SK-N-SH (cell line): Measurements from ENCODE around the gene BRCA1. TPM values are rescaled to one million over a fixed set of nuclear protein-coding genes. Genes with fewer than 3 reads are reported as not detected.

Experiments
- CTCF ChIA-PET: fragments of 300-600, 350-600 bp; formaldehyde crosslinking; extraction: SDS; loops from one replicate; lab custom pipeline; 2021; lab: Yijun Ruan, JAX
- POLR2A ChIA-PET: fragments of 350-600 bp; sonication (Branson Sonifier 250); formaldehyde crosslinking; extraction: SDS; loops from one replicate; lab custom pipeline; 2020; ENCODE audit warnings: antibody characterized with exemption, inconsistent platforms; lab: Yijun Ruan, JAX
- DNase-seq: peaks from one replicate; pipeline ENCODE4 v3.0.0; 2012
- H2AFZ ChIP-seq: fragments of 200-600 bp; sonication (generic); 2 replicates; pipeline ENCODE4 v1.8.1; 2016; ENCODE audit warnings: antibody characterized with exemption, mild to moderate bottlenecking, low read depth
- H3F3A ChIP-seq: fragments of 200-600 bp; sonication (generic); replicated peaks from 2 replicates; pipeline ENCODE3; 2016; ENCODE audit warnings: antibody characterized with exemption, mild to moderate bottlenecking; ENCODE audit not compliant: insufficient read depth
- H3K27ac ChIP-seq, 2 experiments: fragments of 200-500 bp in 1 of 2; fragments of 200-600 bp in 1 of 2; sonication (Bioruptor generic) in 1 of 2; sonication (generic), shearing (Covaris generic) in 1 of 2; 2 replicates each; pipeline versions ENCODE4 v1.5.1 to v1.6.1; 2014 to 2016; ENCODE audit warnings: low read depth in 2 of 2, inconsistent platforms in 1 of 2, low read length in 1 of 2, mild to moderate bottlenecking in 1 of 2, mixed read lengths in 1 of 2
- H3K27me3 ChIP-seq: fragments of 200-600 bp; sonication (generic), shearing (Covaris generic); 2 replicates; pipeline ENCODE4 v1.6.1; 2016; ENCODE audit warnings: mixed run types; ENCODE audit not compliant: insufficient read depth
- H3K36me3 ChIP-seq, 2 experiments: fragments of 200-500 bp in 1 of 2; fragments of 200-600 bp in 1 of 2; sonication (Bioruptor generic) in 1 of 2; sonication (generic) in 1 of 2; replicated peaks in 1 of 2; 2 replicates each; pipeline versions ENCODE3 to v1.5.1; 2014 to 2016; ENCODE audit warnings: low read length in 1 of 2, mild to moderate bottlenecking in 1 of 2; ENCODE audit not compliant: insufficient read depth in 2 of 2, control insufficient read depth in 1 of 2
- H3K4me1 ChIP-seq, 2 experiments: fragments of 200-500 bp in 1 of 2; fragments of 200-600 bp in 1 of 2; sonication (Bioruptor generic) in 1 of 2; sonication (generic), shearing (Covaris generic) in 1 of 2; 2 replicates each; pipeline versions ENCODE4 v1.5.1 to v1.6.1; 2014 to 2016; ENCODE audit warnings: low read depth in 1 of 2, low read length in 1 of 2, mixed run types in 1 of 2; ENCODE audit not compliant: insufficient read depth in 2 of 2, control insufficient read depth in 1 of 2
- H3K4me2 ChIP-seq: fragments of 200-600 bp; sonication (generic), shearing (Covaris generic); 2 replicates; pipeline ENCODE4 v1.6.1; 2017; ENCODE audit warnings: mixed run types
- H3K4me3 ChIP-seq, 2 experiments: fragments of 200-500 bp in 1 of 2; fragments of 200-600 bp in 1 of 2; sonication (Bioruptor generic) in 1 of 2; sonication (generic), shearing (Covaris generic) in 1 of 2; 2 replicates each; pipeline versions ENCODE4 v1.5.1 to v1.8.1; 2014 to 2016; ENCODE audit warnings: low read depth in 2 of 2, inconsistent platforms in 1 of 2, low read length in 1 of 2, mild to moderate bottlenecking in 1 of 2, mixed read lengths in 1 of 2, moderate library complexity in 1 of 2
- H3K79me2 ChIP-seq: fragments of 200-600 bp; sonication (generic); 2 replicates; pipeline ENCODE4 v1.8.1; 2017; ENCODE audit warnings: mild to moderate bottlenecking; ENCODE audit not compliant: insufficient read depth
- H3K9ac ChIP-seq: fragments of 200-600 bp; sonication (generic); 2 replicates; pipeline ENCODE4 v1.6.1; 2017; ENCODE audit warnings: mixed run types
- H3K9me2 ChIP-seq: fragments of 200-600 bp; sonication (generic); 2 replicates; pipeline ENCODE4 v1.6.1; 2017; ENCODE audit warnings: mixed run types
- H3K9me3 ChIP-seq: fragments of 200-600 bp; sonication (generic); 2 replicates; pipeline ENCODE4 v1.6.1; 2017; ENCODE audit warnings: mixed run types, mild to moderate bottlenecking, moderate library complexity
- H4K20me1 ChIP-seq: fragments of 200-600 bp; sonication (generic); 2 replicates; pipeline ENCODE4 v1.6.1; 2017; ENCODE audit warnings: mild to moderate bottlenecking, mixed run types; ENCODE audit not compliant: insufficient read depth
- CHD2 ChIP-seq: fragments of 150-350 bp; IDR thresholded peaks from 2 replicates; pipeline ENCODE4 v1.6.1; 2018; ENCODE audit warnings: low read length; ENCODE audit not compliant: partially characterized antibody
- CTCF ChIP-seq: fragments of 200-600 bp; sonication (generic); IDR thresholded peaks from 2 replicates; pipeline ENCODE4 v1.6.1; 2017; ENCODE audit warnings: antibody characterized with exemption, mild to moderate bottlenecking, moderate library complexity
- ELF1 ChIP-seq: IDR thresholded peaks from 2 replicates; pipeline ENCODE4 v1.4.0; 2012
- EP300 ChIP-seq, 2 experiments: IDR thresholded peaks; 2 replicates each; pipeline versions ENCODE4 v1.4.0 to v1.6.1; 2012; ENCODE audit warnings: borderline replicate concordance in 1 of 2, low read depth in 1 of 2, low read length in 1 of 2
- EZH2phosphoT487 ChIP-seq: fragments of 200-600 bp; sonication (generic); IDR thresholded peaks from 2 replicates; pipeline ENCODE4 v1.6.1; 2017; ENCODE audit warnings: low read depth, mixed run types, mild to moderate bottlenecking, antibody characterized with exemption, moderate library complexity, borderline replicate concordance
- GABPA ChIP-seq: IDR thresholded peaks from 2 replicates; pipeline ENCODE4 v1.4.0; 2012; ENCODE audit warnings: low read depth, mild to moderate bottlenecking
- GATA2 ChIP-seq: sonication (generic); formaldehyde crosslinking; IDR thresholded peaks from 2 replicates; pipeline ENCODE4 v1.5.0; 2020; ENCODE audit warnings: mild to moderate bottlenecking, missing genetic modification reagents
- JUND ChIP-seq: IDR thresholded peaks from 2 replicates; pipeline ENCODE4 v1.4.0; 2012
- PBX3 ChIP-seq: IDR thresholded peaks from 2 replicates; pipeline ENCODE4; 2012
- RAD21 ChIP-seq: IDR thresholded peaks from 2 replicates; pipeline ENCODE4 v1.6.1; 2012; ENCODE audit warnings: mild to moderate bottlenecking, low read length
- SMC3 ChIP-seq: IDR thresholded peaks from 2 replicates; pipeline ENCODE4 v1.6.1; 2012; ENCODE audit warnings: low read depth, low read length, improper control_type of control experiment
- TAF1 ChIP-seq: IDR thresholded peaks from 2 replicates; pipeline ENCODE4 v1.6.1; 2012; ENCODE audit warnings: low read depth, mild to moderate bottlenecking, low read length, moderate library complexity, borderline replicate concordance
- TCF12 ChIP-seq: IDR thresholded peaks from 2 replicates; pipeline ENCODE4 v1.4.0; 2012
- TEAD4 ChIP-seq: IDR thresholded peaks from 2 replicates; pipeline ENCODE4 v1.4.0; 2012; ENCODE audit warnings: mild to moderate bottlenecking, borderline replicate concordance; ENCODE audit not compliant: insufficient read depth
- USF1 ChIP-seq: IDR thresholded peaks from 2 replicates; pipeline ENCODE4 v1.4.0; 2012; ENCODE audit warnings: low read depth, borderline replicate concordance
- USF2 ChIP-seq: fragments of 150-350 bp; IDR thresholded peaks from 2 replicates; pipeline ENCODE4 v1.6.1; 2017; ENCODE audit warnings: antibody characterized with exemption, low read length, low read depth, borderline replicate concordance
- ZBTB33 ChIP-seq: IDR thresholded peaks from 2 replicates; pipeline ENCODE4 v1.4.0; 2012; ENCODE audit warnings: low read depth, borderline replicate concordance
- WGBS: methylation state at CpG from one replicate; pipeline ENCODE4 v1.1.6; 2017; ENCODE audit warnings: low lambda C conversion rate; 5-methylcytosine and 5-hydroxymethylcytosine counted together
- polyA plus RNA-seq, 3 experiments: library from polyadenylated mRNA; depleted of rRNA; stranded (reverse); fragments of >200 nt; gene quantifications; 2 replicates each; pipeline ENCODE4 v1.2.3, GENCODE V29; 2012

BRCA1 gene
- polyA plus RNA-seq, 1 of the 3 experiments (the other 2 are of a cell fraction): 11.2 TPM

GRCh38 chr17:43019418-43019817, 105.7 kb downstream of the BRCA1 start:
- H3K9ac ChIP-seq: no peak overlapping the region
- TF ChIP-seq TEAD4: no peak
- no peak for TF ChIP-seq ZBTB33
- no peak for TF ChIP-seq CHD2

GRCh38 chr17:43018932-43019331, 106.2 kb downstream of the BRCA1 start:
- 0 out of 2 replicates have a peak, but pooled peaks cover 6% of the 10 kb centered on the region for H4K20me1 ChIP-seq
- no peaks in the 10 kb centered on the region for H3F3A ChIP-seq
- no peak overlapping the region for H3K4me2 ChIP-seq
- 91% methylated on average over 4 of the region's 4 CpGs for WGBS
- peaks cover 0 to 26% of the 10 kb centered on the region in 2 experiments; a peak in 2 of 4 replicates for H3K4me1 ChIP-seq
- no peaks in the 10 kb centered on the region for H3K27me3 ChIP-seq
- POLR2A ChIA-PET: interaction anchor here (1.5 kb wide), 1 partner anchor 21 kb away, joined by 7 read pairs; the partner anchor contains the start of gene RPL27
- H3K9me2 ChIP-seq: no peaks in the 10 kb centered on the region
- H3K9ac ChIP-seq: no peak overlapping the region
- H3K27ac ChIP-seq: peak overlapping the region in 1 of 2 experiments; percentile 85; a peak in 2 of 4 replicates
- H2AFZ ChIP-seq: no peak overlapping the region
- no peaks in the 10 kb centered on the region for H3K9me3 ChIP-seq
- no peak for DNase-seq
- CTCF ChIA-PET: interaction anchor here (2.4 kb wide), 1 partner anchor 20 kb away, joined by 9 read pairs; the partner anchor contains the start of gene RPL27
- H3K36me3 ChIP-seq: peaks cover 15 to 28% of the 10 kb centered on the region in 2 experiments
- H3K79me2 ChIP-seq: peaks cover 31% of the 10 kb centered on the region
- no peak overlapping the region for H3K4me3 ChIP-seq
- TF ChIP-seq EP300 (IDR thresholded peaks at IDR 0.05; ENCODE audit: borderline replicate concordance in 1 of 2, low read depth in 1 of 2, low read length in 1 of 2) (no peak), USF1 (no peak), USF2 (no peak), GATA2 (CRISPR knock-in tag) (no peak), GABPA (no peak), TEAD4 (no peak), ZBTB33 (no peak), CTCF (no peak), CHD2 (no peak), PBX3 (no peak), ELF1 (no peak), JUND (no peak), EZH2phosphoT487 (no peak), TCF12 (no peak), TAF1 (no peak), SMC3 (no peak), RAD21 (no peak)

More at GRCh38 chr17:43019418-43019817, 105.7 kb downstream of the BRCA1 start:
- H3K36me3 ChIP-seq: peaks cover 15 to 26% of the 10 kb centered on the region in 2 experiments
- H4K20me1 ChIP-seq: 0 out of 2 replicates have a peak, but pooled peaks cover 6% of the 10 kb centered on the region
- H3K27ac ChIP-seq: peak overlapping the region in 1 of 2 experiments; percentile 20; a peak in 1 of 4 replicates
- no peaks in the 10 kb centered on the region for H3K27me3 ChIP-seq
- no peaks in the 10 kb centered on the region for H3K9me2 ChIP-seq
- H3K4me3 ChIP-seq: no peak overlapping the region
- ChIA-PET POLR2A (interaction anchor here (1.5 kb wide), 1 partner anchor 21 kb away, joined by 7 read pairs; the partner anchor contains the start of gene RPL27), CTCF (interaction anchor here (2.4 kb wide), 1 partner anchor 21 kb away, joined by 9 read pairs; the partner anchor contains the start of gene RPL27)
- WGBS: 76% methylated on average over 7 of the region's 7 CpGs
- H3K4me1 ChIP-seq: peaks cover 0 to 26% of the 10 kb centered on the region in 2 experiments; a peak in 2 of 4 replicates
- no peak overlapping the region for H2AFZ ChIP-seq
- no peak for DNase-seq
- H3K9me3 ChIP-seq: no peaks in the 10 kb centered on the region
- H3K79me2 ChIP-seq: peaks cover 31% of the 10 kb centered on the region
- peak overlapping the region; percentile 98; the same call in 1 of the 2 replicates for H3K4me2 ChIP-seq
- peaks cover 2% of the 10 kb centered on the region for H3F3A ChIP-seq
